ENCODE results near the gene MYT1.

DNA sequence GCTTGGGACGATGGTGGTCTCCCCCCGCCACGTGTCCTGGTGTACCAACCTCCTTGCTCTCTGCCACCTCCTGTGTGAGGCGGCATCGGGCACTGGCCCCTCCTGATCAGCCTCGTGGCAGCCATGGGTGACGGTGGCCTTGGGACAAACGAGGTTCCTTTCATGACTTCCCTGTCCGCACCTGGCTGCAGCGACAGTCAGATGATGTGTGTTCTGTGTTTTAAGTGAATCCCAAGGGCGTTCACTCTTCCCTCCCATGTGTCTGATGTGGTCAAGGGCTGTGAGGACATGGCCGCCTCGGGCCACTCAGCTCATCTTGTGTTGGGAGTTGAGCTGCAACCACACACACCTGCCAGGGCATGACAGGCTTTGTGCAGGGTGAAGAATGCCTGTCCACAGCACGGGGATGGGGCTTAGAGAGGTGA is 60.9 kb downstream of the MYT1 start:
- TF ChIP-seq, protein P1, sequence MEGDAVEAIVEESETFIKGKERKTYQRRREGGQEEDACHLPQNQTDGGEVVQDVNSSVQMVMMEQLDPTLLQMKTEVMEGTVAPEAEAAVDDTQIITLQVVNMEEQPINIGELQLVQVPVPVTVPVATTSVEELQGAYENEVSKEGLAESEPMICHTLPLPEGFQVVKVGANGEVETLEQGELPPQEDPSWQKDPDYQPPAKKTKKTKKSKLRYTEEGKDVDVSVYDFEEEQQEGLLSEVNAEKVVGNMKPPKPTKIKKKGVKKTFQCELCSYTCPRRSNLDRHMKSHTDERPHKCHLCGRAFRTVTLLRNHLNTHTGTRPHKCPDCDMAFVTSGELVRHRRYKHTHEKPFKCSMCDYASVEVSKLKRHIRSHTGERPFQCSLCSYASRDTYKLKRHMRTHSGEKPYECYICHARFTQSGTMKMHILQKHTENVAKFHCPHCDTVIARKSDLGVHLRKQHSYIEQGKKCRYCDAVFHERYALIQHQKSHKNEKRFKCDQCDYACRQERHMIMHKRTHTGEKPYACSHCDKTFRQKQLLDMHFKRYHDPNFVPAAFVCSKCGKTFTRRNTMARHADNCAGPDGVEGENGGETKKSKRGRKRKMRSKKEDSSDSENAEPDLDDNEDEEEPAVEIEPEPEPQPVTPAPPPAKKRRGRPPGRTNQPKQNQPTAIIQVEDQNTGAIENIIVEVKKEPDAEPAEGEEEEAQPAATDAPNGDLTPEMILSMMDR (IDR thresholded peaks at IDR 0.05; ENCODE audit: low read depth, low read length, missing input control): no peak
- TF ChIP-seq, protein P2, sequence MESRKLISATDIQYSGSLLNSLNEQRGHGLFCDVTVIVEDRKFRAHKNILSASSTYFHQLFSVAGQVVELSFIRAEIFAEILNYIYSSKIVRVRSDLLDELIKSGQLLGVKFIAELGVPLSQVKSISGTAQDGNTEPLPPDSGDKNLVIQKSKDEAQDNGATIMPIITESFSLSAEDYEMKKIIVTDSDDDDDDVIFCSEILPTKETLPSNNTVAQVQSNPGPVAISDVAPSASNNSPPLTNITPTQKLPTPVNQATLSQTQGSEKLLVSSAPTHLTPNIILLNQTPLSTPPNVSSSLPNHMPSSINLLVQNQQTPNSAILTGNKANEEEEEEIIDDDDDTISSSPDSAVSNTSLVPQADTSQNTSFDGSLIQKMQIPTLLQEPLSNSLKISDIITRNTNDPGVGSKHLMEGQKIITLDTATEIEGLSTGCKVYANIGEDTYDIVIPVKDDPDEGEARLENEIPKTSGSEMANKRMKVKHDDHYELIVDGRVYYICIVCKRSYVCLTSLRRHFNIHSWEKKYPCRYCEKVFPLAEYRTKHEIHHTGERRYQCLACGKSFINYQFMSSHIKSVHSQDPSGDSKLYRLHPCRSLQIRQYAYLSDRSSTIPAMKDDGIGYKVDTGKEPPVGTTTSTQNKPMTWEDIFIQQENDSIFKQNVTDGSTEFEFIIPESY (IDR thresholded peaks at IDR 0.05): no peak
- TF ChIP-seq YY1 (IDR thresholded peaks at IDR 0.05) (no peak), GABPA (IDR thresholded peaks at IDR 0.05 in 1 of 2, conservative IDR thresholded peaks at IDR 0.05 in 1 of 2) (no peak)
